ENCODE results near the gene NEURL3.
"Not testable (repeated sequence)": the region's sequence is repeated elsewhere in the genome, so short reads cannot be mapped to it uniquely, and the experiment has no call there.

NEURL3 gene

GRCh38 chr2:96508521-96509113, 3.5 kb upstream of the NEURL3 start:
- no peak for DNase-seq

GRCh38 chr2:96507957-96508520, 2.9 kb upstream of the NEURL3 start:
- peak in 36 of 56 donors; percentile 14 to 82 (median 46) for DNase-seq

DNA sequence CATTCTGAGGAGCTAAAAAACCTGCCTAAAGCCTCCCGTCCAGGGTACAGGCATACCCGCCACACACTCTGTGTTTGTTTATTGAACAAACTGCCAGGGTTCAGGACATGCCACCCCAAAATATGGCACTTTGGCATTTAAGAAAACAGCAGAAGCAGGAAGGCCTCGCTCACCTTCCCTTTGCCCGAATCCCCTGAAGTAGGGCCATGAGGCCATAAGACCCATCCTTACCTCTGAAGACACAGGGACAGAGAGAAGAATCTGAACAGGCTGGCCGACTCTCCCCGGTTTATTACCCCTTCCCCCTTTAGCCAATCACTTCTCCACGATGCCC, 1.7 kb upstream of the NEURL3 start:
- no peak for DNase-seq

GRCh38 chr2:96506016-96506906, 1.1 kb upstream of the NEURL3 start:
- DNase-seq = no peak

GRCh38 chr2:96503637-96504243, 1.4 kb downstream of the NEURL3 start:
- no peak for DNase-seq

DNA sequence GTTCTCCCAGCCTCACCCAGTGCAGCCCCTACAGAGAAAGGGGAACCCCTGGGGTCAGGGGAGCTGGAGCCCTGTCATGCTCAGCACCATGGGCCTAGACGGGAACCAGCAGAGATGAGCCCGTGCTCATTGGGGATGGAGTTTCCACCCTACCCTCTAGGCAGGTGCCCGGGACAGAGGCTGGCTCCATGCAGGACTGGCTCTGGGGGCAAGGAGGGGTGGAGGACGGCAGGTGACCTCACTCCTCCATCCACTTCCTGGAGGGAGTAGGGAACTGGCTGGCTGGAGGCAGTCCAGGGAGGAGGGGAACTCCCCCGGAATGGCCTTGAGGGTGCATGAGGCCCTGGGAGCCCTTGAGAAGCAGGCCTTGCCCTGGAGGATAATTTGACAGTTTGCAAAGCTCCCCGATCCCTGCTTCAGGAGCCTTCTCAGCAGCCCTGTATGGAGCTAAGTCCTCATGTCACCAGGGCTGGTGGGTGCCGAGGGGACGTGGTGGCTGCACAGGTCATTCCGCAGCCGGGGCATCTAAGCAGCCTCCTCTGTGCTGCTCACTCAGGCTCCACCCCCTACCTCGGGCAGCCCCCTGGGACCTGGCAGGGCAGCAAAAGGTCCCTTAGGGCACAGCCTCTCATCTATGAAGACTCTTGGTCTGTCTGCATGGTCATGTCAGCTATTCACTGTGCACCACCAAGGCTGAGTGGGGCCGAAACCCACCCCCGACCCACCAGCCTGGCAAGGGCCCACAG, 2.1 kb downstream of the NEURL3 start:
- DNase-seq = no peak

- DNase-seq = no peak
Measured at GRCh38 chr2:96501886-96502810, 3.0 kb downstream of the NEURL3 start.

DNA sequence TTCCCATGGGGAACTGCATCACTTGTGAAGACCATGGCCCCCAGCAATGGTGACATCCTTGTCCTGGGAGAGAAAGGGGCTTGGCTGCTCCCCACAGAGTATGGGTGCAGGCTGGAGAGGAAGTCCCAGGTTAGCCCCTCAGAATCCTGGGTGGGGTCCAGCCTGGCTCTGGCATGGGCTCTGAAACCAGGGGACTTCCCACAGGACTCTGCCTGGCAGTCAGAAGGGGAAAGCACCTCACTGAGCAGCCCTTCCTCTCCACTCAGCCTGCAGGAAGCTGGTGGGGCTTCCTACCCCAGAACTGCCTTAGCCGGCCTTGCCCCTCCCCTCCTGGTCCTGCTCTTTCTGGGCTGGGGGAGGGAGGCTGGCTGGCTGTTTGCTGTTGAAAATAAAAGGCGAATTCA, 3.7 kb downstream of the NEURL3 start:
- DNase-seq = no peak

GRCh38 chr2:96500385-96501066, 4.6 kb downstream of the NEURL3 start:
- DNase-seq = no peak

DNA sequence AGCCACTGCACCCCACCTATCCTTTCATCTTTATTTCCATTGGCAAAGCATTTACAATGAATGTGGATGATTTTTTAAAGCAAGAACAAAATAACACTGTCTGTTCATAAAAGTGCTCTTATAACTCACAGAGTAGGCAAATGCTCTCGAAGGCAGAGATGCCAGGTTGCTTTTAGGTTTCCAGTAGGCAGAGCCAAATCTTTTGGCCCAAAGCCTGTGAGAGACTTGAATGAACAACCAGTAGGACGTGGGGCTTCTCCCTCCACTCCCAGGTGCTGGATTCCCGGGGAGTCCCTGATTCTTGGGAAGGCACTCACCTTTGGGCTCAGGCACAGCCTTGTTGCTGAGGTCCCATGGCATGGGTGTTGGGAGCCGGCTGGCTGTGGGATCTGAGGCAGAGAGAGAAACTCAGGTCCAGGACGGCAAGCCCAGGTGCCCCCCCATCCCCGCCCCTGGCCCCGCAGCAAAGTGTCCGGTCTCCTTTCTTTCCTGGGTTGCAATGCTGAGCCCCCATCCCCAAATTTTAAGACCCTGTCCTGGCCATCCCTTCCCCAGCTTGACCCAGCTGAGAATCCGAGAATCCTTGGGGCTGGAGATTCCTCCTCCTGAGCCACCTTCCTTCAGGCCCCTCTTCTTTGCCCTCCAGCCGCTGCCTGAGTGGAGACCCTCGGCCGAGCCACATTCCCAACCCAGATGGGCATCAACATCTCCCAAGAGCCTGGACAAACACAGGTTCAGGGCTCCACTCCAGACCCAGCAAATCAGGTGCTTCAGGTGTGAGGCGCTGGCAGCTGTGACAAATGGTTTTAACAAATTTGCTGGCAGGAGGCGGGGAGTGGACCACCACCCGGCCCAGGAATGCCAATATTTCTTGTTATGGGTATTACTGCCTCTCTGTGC, 5.8 kb downstream of the NEURL3 start:
- DNase-seq = no peak

- not testable (repeated sequence) for DNase-seq
Measured at GRCh38 chr2:96498611-96499010, 6.5 kb downstream of the NEURL3 start.

GRCh38 chr2:96498021-96498431, 7.1 kb downstream of the NEURL3 start:
- no peak for DNase-seq

DNA sequence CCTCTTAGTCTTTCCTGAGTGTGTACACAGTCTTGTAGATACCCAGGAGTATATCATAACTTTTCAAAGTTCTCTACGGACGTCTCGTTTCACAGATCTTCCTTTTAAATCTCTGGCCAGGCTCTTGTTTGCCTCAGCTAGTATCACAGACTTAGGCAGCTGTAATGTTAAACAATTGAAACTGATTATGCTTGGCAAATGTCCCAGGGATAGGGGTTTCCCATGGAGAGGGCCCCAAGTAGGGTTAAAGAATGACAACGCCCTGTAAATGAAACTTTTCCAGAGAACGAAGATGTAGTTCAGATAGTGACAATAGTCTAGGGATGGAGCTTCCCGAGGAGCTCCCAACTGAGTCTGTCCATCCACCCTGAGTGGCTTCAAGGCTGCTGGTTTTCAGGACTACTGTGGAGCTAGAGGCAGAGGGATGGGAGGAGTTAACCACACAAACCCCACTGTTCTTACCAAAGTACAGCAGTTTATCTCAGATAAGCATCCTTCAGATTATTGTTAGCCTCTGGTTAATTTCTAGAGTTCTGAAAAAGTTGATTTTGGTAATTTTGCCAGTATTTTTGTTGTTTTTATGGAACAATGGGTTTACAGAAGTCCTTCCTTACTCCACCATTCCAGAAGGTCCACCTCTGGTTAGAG, 9.1 kb downstream of the NEURL3 start:
- no peak for DNase-seq

- no peak for DNase-seq
Measured at GRCh38 chr2:96494188-96494587, 11.0 kb downstream of the NEURL3 start.

GRCh38 chr2:96493072-96493471, 12.1 kb downstream of the NEURL3 start:
- no peak for DNase-seq

DNA sequence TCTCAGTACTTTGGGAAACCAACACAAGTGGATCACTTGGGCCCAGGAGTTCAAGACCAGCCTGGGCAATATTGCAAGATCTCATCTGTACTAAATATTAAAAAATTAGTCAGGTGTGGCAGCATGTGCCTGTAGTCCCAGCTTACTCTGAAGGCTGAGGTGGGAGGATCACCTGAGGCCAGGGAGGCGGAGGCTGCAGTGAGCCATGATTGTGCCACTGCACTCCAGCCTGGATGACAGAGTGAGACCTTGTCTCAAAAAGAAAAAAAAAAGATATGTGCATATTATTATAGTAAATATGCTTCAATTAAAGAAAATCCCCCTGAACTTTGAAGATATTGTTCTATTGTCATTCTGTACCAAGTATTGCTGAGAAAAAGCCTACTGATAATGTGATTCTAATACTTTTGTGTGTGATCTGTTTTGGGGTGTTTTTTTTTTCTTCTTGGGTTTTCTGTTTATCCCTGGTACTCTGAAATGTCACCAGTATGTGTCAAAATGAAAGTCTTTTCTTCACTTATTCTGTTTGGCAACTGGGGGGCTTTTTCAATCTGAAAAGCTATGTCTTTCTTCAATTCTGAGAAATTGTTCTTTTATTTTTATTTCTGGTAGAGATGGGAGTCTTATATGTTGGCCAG, 13.2 kb downstream of the NEURL3 start:
- DNase-seq = no peak

DNA sequence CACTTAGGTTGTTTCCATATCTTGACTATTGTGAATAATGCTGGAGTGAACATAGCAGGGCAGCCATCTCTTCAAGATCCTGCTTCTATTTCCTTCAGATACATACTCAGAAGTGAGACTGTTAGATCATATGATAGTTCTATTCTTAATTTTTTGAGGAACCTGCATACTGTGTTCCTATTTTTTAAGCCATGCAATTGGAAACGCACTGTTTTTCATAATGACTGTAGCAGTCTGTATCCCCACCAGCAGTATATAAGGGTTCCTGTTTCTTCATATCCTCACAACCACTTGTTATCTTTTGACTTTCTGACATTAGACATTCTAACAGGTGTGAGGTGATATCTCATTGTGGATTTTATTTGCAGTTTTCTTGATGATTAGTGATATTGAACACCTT, 15.5 kb downstream of the NEURL3 start:
- DNase-seq = no peak

DNA sequence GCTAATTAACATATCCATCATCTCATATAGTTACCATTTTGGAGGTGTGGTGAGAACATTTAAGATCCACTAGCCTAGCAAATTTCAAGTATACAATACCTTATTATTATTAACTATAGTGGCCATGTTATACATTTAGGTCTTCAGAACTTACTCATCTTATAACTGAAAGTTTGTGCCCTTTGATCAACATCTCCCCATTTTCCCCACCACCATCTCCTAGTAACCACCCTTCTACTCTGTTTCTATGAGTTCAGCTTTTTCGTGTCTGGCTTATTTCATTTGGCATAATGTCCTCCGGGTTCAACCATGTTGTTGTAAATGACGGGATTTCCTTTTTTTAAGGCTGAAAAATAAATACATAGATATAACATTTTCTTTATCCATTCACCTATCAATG, 15.9 kb downstream of the NEURL3 start:
- DNase-seq = no peak
